HG02763 (cell line): ENCODE measurements around the gene HES4.
"Not testable (repeated sequence)": the region's sequence is repeated elsewhere in the genome, so short reads cannot be mapped to it uniquely, and the experiment has no call there.

Experiments used
- ATAC-seq: cut with Tn5 transposase; IDR thresholded peaks from one replicate; pipeline ENCODE4 v1.9.1; 2021; ENCODE audit warnings: mild to moderate bottlenecking, moderate library complexity; ENCODE audit not compliant: unreplicated experiment

HES4 gene

DNA sequence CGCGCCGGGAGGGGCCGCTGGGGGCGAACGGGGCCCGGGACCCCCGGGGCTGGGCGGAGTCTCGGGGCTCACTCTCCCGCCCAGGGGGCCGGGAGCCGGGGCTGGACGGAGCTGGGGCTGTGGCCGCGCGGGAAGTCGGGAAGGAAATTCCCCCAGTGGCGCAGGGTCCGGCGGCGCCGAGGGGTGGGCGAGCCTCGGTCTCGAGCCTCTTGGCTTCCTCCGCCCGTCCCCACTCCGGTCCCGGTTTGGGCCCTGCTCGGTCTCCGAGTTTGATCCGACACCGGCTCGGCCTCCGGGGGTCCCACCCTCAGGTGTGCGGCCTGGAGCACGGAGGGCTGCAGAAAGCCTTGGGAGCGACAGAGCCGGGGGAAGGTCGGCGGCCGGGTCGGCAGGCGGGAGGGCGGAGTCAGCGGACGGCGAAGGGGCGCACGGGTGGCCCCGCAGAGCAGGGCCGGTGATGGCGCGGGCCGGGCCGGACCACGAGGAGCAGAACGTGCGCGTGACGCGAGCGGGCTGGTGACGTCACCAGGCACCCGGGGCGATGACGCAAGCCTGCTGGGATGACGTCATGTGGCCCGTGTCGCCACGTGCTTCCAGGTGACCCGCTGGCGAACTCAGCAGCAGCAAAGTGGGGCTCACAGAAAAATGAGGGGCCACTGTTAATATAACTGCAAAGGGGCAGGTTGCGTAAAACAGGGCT lies 610 bp upstream of the HES4 start:
- no peak for ATAC-seq

DNA sequence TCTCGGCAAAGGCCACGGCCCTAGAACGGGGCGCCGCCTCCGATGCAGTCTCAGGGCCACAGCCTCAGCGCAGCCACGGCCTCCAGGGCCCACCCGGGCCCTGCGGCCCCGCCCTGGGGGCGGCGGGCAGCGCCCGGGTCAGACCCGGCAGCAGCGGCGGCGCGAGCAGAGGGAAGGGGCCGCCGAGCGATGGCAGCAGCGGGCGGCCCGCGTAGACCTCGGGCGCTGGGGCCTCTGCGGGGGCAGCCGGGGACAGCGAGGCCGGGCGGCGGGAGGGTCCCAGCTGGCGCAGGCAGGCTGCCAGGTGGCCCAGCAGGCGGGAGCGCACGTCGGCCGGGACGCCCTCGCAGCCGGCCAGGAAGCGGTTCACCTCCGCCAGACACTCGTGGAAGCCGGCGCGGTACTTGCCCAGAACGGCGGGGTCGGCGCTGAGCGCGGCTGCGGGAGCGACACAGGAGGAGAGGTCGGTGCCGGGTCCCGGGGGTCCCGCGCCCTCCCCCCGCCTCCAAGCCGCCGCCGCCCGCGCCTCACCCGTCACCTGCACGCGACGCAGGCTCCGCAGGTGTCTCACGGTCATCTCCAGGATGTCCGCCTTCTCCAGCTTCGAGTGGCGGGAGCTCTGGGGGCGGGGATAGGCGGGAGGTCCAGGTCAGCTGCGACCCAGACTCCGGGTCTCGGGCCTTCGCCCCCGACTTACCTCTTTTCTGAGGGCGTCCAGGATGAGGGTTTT lies 737 bp downstream of the HES4 start:
- no peak for ATAC-seq

DNA sequence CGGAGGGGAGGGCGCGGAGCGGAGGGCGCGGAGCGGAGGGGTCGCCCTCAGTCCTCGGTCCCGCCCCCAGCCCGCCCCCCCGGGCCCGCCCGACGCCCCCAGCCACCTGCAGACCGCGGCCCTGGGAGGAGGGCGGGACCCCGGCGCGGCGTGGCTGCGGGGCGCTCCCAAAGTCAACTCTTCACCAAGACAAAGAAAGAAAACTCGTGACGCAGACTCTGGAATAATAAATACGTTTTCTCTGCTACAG lies 1.2 kb downstream of the HES4 start:
- no peak for ATAC-seq

DNA sequence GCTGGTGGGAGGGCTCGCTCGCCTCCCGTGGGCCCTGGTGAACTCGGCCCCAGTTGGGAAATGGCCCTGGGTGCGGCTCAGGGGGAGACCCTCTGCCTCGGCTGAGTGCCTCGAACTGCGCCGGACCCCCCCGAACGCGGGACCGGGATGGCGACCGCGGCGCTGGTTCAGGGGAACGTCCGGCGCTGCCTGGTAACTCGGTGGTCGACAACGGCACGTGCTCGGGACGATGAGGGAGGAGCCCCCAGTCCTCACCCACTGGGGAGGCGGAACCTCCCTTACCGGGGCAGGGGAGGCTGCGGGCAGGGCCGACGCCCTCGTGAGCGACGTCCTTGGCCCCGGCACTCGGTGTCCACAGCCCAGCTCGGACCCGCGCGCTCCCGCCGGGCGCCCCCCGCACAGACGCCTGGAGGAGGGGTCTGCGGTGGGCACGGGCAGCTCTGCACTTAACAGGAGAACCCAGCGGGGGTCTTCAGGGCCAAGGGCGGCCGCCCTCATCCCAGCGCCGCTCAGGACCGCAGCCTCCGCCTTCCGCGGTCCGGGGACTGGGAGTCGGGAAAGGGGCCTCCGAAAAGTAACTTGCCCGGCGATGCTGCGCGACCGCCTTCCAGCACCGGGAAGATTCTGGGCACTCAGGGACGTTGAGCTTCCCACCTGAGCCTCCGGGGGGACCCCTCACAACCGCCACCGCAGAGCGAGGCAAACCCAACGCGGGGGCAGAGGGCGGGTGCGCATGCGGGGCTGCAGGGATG lies 1.7 kb downstream of the HES4 start:
- no peak for ATAC-seq

DNA sequence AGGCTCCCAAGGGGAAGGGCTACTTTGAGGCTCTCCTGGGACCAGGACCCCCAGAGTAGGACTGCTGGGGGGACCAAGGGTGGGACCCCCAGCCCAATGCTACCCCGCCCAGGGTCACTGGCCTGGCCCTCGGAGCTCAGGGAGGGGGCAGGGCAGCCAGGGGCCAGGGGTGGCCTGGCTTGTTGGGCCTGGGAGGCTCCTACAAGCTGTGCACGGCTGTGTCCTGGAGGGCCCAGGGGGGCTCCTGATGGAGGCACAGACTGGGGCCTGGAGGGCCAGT lies 2.2 kb downstream of the HES4 start:
- no peak for ATAC-seq

DNA sequence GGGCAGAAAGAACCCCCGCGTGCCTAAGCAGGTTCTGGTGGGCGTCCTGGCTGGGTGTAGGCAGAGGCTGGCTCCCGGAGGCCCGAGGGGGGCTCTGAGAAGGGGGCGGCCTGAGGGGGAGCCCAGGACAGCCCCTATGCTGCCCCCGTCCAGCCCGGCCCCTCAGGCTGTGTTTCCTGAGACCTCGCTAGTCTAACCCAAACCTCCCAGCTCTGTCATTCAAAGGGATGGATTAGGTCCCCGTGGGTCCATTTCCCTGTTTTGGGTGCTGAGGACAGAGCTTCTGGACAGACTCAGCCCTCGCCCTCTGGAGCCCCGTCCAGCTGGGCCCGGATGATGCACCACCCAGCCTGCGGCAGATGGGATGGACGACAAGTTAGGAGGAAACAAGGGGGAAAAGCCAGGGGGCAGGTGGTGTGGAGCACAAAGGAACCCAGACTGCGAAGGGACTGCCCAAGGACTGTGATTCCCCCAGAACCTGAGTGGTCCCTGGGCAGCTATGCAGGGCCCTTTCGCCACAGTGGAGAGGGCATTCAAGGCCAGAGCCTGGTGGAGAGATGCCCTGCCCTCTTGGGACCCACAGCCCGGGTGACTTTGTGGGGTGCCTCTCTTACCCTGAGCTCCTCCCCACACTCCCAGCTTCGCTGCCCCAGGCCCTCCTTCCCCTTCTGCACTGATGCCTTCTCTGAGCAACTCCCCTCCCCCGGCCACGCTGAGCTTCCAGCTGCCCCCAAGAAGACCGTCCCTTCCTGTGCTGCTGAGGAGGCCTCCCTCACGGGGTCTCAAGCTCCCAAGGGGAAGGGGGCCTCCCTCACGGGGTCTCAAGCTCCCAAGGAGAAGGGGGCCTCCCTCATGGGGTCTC lies 2.8 kb downstream of the HES4 start:
- ATAC-seq: no peak

DNA sequence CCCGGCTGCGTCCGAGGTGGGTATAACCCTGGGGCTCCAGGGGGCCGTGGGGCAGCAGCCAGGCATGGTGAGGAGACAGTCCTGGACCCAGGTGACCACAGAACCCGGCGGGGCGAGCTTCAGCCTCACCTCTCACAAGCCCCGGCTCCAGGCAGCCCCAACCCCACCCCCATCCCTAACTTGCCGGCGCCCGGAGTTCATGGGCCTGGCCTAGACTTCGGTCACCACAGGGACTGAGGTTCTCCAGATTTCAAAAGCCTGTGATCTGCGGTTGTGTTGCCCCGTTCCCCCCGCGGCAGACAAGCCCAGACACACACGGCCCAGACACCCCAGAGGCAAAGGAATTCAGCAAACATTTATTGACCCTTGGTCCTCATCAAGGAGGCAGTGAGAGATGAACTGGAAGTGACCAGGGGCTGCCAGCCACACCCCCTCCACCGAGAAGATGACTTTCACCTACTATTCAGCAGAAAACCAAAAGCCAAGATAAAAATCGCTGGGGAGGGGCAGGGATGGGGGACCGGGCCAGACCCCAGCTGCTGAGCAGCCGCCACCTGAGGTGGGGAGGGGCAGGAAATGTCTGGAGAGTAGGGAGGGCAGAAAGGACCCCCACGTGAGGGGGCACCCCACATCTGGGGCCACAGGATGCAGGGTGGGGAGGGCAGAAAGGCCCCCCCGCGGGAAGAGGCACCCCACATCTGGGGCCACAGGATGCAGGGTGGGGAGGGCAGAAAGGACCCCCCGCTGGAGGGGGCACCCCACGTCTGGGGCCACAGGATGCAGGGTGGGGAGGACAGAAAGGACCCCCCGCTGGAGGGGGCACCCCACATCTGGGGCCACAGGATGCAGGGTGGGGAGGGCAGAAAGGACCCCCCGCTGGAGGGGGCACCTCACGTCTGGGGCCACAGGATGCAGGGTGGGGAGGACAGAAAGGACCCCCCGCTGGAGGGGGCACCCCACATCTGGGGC lies 3.9 kb downstream of the HES4 start:
- ATAC-seq: no peak

DNA sequence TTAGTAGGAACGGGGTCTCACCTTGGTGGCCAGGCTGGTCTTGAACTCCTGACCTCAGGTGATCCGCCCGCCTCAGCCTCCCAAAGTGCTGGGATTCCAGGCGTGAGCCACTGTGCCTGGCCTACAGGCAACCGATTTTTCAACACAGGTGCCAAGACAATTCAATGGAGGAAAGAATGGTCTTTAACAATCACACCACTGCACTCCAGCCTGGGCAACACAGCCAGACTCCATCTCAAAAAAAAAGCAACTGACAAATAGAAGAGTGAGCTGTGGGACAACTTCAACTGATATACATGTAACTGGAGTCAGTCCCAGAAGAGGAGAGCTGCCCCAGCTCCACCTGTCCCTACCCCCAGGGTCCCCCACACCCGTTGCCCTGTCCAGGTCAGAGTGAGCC lies 5.4 kb downstream of the HES4 start:
- ATAC-seq: not testable (repeated sequence)

DNA sequence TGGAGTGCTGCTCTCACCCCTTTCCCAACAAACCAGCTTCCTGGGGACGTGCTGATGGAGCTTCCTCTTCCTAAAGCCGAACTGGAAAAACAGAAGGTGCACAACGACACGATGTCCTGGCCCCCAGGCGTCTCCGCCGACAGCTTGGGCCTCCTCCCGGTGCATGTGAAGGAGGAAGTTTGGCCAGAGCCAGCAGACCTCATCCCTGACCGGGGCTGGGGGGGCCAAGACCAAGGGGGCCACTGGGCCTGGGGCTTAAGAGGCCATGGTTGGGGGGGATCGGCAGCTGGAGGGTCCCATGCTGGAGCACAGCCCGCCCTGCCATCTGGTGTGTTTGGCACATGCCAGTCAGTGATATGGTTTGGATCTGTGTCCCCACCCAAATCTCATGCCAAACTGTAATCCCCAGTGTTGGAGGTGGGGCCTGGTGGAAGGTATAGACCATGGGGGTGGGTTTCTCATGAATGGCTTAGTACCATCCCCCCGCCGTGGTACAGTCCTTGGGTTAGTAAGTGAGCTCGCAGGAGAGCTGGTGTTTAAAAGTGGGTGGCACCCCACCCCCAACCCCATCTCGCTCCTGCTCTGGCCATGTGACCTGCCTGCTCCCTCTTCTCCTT lies 6.4 kb downstream of the HES4 start:
- ATAC-seq: no peak

DNA sequence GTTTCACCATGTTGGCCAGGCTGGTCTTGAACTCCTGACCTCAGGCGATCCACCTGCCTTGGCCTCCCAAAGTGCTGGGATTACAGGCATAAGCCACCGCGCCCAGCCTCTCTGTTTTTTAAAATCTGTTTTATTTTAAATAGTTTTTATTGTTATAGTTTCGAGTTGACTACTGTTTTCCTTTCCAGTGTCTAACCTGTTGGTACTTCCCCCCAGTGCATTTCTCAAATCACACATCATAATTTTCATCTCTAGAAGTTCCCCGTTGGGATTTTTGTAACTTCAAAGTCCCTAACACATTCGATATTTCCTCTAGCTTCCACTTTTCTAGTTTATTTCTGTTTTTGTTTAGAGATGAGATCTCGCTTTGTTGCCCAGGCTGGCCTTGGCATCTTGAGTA lies 7.5 kb downstream of the HES4 start:
- ATAC-seq: no peak

DNA sequence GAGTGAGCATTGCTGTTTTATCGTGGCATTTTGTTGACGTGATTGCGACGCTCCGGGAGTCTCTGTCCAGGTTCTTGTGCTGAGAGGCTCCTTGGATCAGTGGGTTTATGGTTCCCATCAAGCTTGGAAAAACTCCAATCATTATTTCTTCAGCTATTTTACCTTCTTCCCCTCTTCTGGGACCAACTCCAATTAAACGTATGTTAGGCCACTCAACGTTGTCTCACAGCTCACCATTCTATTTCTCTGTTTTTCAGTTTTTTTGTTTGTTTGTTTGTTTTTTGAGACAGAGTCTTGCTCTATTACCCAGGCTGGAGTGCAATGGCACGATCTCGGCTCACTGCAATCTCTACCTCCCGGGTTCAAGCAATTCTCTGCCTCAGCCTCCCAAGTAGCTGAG lies 8.0 kb downstream of the HES4 start:
- no peak for ATAC-seq

DNA sequence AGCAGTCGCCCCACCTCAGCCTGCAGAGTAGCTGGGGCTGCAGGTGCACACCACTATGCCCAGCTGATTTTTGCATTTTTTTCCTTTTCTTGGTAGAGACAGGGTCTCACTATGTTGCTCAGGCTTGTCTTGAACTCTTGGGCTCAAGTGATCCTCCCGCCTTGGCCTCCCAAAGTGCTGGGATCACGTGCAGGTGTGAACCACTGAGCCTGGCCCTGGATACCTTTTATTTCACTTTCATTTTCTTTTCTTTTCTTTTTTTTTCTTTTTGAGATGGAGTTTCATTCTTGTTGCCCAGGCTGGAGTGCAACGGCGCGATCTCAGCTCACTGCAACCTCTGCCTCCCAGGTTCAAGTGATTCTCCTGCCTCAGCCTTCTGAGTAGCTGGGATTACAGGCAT lies 8.6 kb downstream of the HES4 start:
- ATAC-seq: not testable (repeated sequence)

DNA sequence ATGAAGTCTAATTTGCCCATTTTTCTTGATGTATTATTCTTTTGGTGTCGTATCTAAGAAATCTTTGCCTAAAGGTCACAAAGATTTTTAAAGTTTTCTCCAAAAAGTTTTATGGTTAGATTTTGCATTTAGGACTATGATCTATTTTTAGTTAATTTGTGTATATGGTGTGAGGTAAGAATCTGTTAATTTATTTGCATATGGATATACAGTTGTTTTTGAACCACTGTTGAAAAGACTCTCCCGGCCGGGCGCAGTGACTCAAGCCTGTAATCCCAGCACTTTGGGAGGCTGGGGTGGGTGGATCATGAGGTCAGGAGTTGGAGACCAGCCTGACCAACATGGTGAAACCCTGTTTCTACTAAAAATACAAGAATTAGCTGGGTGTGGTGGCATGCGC lies 11.8 kb downstream of the HES4 start:
- ATAC-seq: not testable (repeated sequence)

DNA sequence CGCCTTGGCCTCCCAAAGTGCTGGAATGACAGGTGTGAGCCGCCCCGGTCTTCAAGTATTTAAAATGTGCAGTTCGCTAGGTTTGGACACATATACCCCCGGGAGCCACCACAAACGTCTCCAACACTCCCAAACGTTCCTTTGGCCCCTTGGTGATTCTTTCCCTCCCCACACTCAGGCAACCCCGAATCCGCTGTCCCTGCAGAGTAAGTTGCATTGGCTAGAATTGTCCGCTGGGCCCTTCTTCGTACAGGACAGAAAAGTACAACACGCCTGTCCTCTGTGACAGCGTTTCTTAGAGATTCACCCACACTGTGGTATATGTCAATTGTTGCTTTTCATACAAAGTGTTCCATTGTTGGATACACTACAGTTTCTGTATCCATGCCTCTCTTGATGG lies 14.8 kb downstream of the HES4 start:
- ATAC-seq: no peak

DNA sequence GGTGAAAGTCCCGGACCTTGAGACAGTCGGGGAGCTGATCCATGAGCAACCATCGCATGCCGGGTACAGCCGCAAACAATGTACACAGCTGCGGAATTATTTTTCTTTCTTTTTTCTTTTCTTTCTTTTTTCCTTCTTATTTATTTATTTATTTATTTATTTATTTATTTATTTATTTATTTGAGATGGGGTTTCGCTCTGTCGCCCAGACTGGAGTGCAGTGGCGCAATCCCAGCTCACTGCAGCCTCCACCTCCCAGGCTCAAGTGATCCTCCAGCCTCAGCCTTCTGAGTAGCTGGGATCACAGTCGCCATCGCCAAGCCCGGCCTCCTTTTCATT lies 15.5 kb downstream of the HES4 start:
- no peak for ATAC-seq

DNA sequence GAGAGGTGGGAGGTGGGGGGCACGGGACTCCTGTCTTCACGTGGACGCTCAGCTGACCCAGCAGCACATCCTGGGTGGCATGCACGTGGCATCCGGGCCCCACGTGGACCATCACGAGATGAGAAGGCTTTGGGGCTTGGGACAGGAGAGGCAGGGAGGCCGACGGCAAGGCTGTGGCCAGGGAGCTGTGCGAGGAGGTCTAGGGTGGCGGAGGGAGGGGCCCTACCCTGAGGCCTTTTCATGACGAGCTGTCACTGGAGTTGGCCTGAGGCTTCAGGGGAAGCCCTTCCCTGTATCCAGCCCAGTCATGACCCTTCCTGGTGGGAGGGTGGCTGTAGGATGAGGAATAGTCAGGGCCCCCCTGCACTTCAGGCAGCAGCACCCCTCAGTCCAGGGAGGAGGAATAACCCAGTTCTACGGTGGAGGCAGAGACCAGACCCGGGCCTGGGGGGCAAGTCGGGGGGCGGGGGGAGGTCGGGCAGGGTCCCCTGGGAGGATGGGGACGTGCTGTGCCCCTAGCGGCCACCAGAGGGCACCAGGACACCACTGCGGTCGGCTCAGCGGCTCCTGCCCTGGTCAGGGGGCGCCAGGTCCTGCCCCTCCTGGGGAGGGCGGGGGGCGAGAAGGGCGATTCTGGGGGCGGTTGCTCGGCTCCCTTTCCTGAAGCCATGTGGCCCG lies 16.0 kb downstream of the HES4 start:
- no peak for ATAC-seq

DNA sequence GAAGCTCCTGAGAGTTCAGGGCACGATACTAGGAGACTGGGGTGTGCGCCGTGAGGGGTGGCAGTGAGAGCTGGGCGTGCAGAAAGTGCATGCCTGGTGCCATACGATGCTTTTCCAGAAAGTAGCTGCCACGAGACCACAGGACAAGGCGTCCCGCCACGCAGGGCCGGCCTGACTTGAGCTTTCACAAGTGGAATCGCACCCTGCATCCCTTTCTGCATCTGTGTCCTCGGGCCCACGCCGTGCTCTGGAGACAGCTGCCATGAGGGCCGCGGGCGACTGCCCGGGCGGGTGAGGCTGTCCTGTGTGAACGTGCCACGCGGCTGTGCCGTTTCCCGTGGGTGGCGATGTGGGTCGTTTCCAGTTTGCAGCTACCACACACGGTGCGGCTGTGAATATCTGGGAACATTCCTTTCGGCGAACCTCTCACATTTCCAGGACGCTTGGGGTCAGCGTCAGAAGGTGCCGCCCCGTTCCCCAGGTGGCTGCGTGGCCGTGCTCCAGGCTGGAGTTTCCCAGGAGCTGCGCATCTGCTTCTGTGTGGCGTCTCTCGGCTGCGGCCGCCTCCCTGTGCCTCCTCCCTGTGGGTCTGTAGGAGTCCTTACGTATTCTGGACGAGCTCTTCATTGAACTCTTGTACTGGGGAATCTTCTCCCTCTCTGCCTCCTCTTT lies 17.0 kb downstream of the HES4 start:
- no peak for ATAC-seq

DNA sequence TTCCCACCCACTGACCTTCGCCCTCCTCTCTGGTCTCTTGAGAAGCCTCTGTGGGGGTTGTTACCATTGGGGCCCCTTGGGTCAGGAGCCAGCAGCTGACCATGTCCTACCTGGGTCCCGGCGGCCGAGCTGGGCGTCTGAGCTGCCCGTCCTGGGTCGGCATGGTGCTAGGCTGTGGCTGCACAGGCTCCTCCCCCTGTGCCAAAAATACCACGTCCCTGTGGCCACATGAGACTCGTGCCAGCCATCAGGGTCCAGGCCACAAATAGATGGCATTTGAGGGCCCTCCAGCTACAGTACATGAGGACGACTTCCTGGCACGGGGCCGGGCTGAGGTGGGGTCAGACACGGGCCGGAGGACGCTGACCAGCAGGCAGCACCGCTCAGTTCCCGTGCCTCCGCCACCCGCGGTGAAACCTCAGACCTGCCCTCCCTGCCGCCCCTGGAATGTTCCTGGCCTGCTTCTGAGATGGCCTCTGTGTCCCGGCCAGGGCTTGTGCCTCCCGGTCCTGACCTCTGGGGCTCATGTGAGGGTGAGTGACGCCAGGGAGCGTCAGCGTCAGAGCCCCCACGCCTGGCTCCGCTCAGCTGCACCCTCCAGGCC lies 17.8 kb downstream of the HES4 start, which contains the start of gene PERM1:
Gene PERM1 (minus strand): TSS at position 139 of the 604 bp plus-strand sequence. CDS start 1,064 bp downstream, outside the sequence.
- no peak for ATAC-seq
